Endothelial cell of umbilical vein (primary cell): Measurements from ENCODE around the gene IRF2BP2. TPM values are rescaled to one million over a fixed set of nuclear protein-coding genes. Genes with fewer than 3 reads are reported as not detected.

Experiments
- BruUV-seq: library from RNA; stranded (reverse); fragments of 400-500 nt; replicated peaks from 2 replicates; lab custom pipeline; 2021; lab: Mats Ljungman, UMichigan
- CTCF ChIA-PET: fragments of 300-600, 350-600 bp; sonication (Branson Sonifier 250); formaldehyde crosslinking; loops from one replicate; lab custom pipeline; 2021; ENCODE audit warnings: antibody characterized with exemption, inconsistent platforms; lab: Charles Lee
- POLR2A ChIA-PET: fragments of 300-600, 350-600 bp; sonication (Branson Sonifier 250); formaldehyde crosslinking; loops from one replicate; lab custom pipeline; 2021; ENCODE audit warnings: antibody characterized with exemption, inconsistent platforms; lab: Charles Lee
- DNase-seq: peaks from one replicate; pipeline ENCODE4 v3.0.0-alpha.2; 2011; ENCODE audit warnings: low read depth, low spot score
- FAIRE-seq: peaks from 2 replicates; lab custom pipeline; 2011; peaks lifted over from hg19 to GRCh38; lab: Jason Lieb, UNC
- H2AFZ ChIP-seq: 2 replicates; pipeline ENCODE4 v1.6.0; 2012; ENCODE audit warnings: low read depth, low read length, control low read depth, inconsistent platforms
- H3K27ac ChIP-seq: 2 replicates; pipeline ENCODE4 v1.5.1; 2011; ENCODE audit warnings: low read depth, mild to moderate bottlenecking, control low read depth, low read length, moderate library complexity; ENCODE audit not compliant: insufficient read depth
- H3K27me3 ChIP-seq, 2 experiments: 2 replicates each; pipeline versions ENCODE4 v1.6.0 to v1.6.1; 2011; ENCODE audit warnings: low read length in 2 of 2, mixed read lengths in 1 of 2; ENCODE audit not compliant: control insufficient read depth in 2 of 2, insufficient read depth in 2 of 2
- H3K36me3 ChIP-seq, 2 experiments: 2 replicates in 1 of 2; 3 replicates in 1 of 2; pipeline ENCODE4 v1.5.1; 2011; ENCODE audit warnings: low read length in 2 of 2, mild to moderate bottlenecking in 1 of 2, moderate library complexity in 1 of 2; ENCODE audit not compliant: control insufficient read depth in 2 of 2, insufficient read depth in 2 of 2; ENCODE audit errors: extremely low read depth in 1 of 2
- H3K4me1 ChIP-seq: 3 replicates; pipeline ENCODE4 v1.5.1; 2011; ENCODE audit warnings: mild to moderate bottlenecking, low read length; ENCODE audit not compliant: control insufficient read depth, insufficient read depth; ENCODE audit errors: extremely low read depth
- H3K4me2 ChIP-seq: 2 replicates; pipeline ENCODE4 v1.6.1; 2011; ENCODE audit warnings: low read length, control low read depth, mixed read lengths; ENCODE audit not compliant: insufficient read depth
- H3K4me3 ChIP-seq, 3 experiments: fragments of 200-600 bp in 1 of 3; sonication (generic), shearing (Covaris generic) in 1 of 3; replicated peaks in 1 of 3; 2 replicates each; pipeline ENCODE4 v1.5.1; 2011 to 2016; ENCODE audit warnings: control low read depth in 3 of 3, low read length in 3 of 3, mild to moderate bottlenecking in 2 of 3, inconsistent platforms in 1 of 3, low read depth in 1 of 3, moderate library complexity in 1 of 3; ENCODE audit not compliant: insufficient read depth in 1 of 3
- H3K79me2 ChIP-seq: 2 replicates; pipeline ENCODE4 v1.6.0; 2012; ENCODE audit warnings: low read length, inconsistent platforms; ENCODE audit not compliant: control insufficient read depth, insufficient read depth
- H3K9ac ChIP-seq: replicated peaks from 2 replicates; pipeline ENCODE3; 2011; ENCODE audit warnings: low read length, control low read depth; ENCODE audit not compliant: insufficient read depth; ENCODE audit errors: extremely low read depth
- H3K9me1 ChIP-seq: replicated peaks from 3 replicates; pipeline ENCODE4 v1.6.0; 2011; ENCODE audit warnings: mild to moderate bottlenecking, low read length; ENCODE audit not compliant: control insufficient read depth, insufficient read depth; ENCODE audit errors: extremely low read depth
- H3K9me3 ChIP-seq: replicated peaks from 2 replicates; pipeline ENCODE4 v1.5.1; 2012; ENCODE audit warnings: low read length, inconsistent platforms; ENCODE audit not compliant: control insufficient read depth, insufficient read depth
- H4K20me1 ChIP-seq: replicated peaks from 2 replicates; pipeline ENCODE3; 2011; ENCODE audit warnings: mild to moderate bottlenecking, low read length; ENCODE audit not compliant: control insufficient read depth, insufficient read depth; ENCODE audit errors: extremely low read depth
- EZH2 ChIP-seq: IDR thresholded peaks from 2 replicates; pipeline ENCODE4 v1.6.1; 2012; ENCODE audit warnings: borderline replicate concordance, low read depth, mild to moderate bottlenecking, moderate library complexity, low read length, inconsistent platforms; ENCODE audit not compliant: severe bottlenecking
- JUN ChIP-seq: IDR thresholded peaks from 2 replicates; pipeline ENCODE4 v1.6.1; 2011; ENCODE audit warnings: borderline replicate concordance, low read depth; ENCODE audit not compliant: insufficient read length, insufficient read depth
- MAX ChIP-seq: IDR thresholded peaks from 2 replicates; pipeline ENCODE4 v1.6.1; 2011; ENCODE audit not compliant: insufficient read depth, insufficient read length
- MYC ChIP-seq: IDR thresholded peaks from one replicate; pipeline ENCODE4 v1.6.1; 2011; ENCODE audit warnings: mild to moderate bottlenecking, low read depth, low read length
- POLR2A ChIP-seq: IDR thresholded peaks from 2 replicates; pipeline ENCODE4 v1.6.1; 2012; ENCODE audit warnings: low read depth, mild to moderate bottlenecking, control low read depth, low read length
- POLR2AphosphoS5 ChIP-seq: IDR thresholded peaks from 2 replicates; pipeline ENCODE4 v1.6.1; 2012; ENCODE audit warnings: low read depth, mild to moderate bottlenecking, control low read depth, low read length, moderate library complexity; ENCODE audit not compliant: insufficient read depth
- dilution Hi-C: fragments of 300-500 bp; cut with MboI; formaldehyde crosslinking; loops from one replicate; pipeline ENCODE4 v1.15.0; 2019; ENCODE audit warnings: low sequenced_read_pairs; ENCODE audit not compliant: extremely low pct_ligation_motif_present
- intact Hi-C: fragments of 100-400 bp; cut with micrococcal nuclease; formaldehyde crosslinking; loops from one replicate; pipeline ENCODE4 v1.10.0; 2022
- polyA plus RNA-seq, 4 experiments: library from polyadenylated mRNA; depleted of rRNA in 3 of 4; stranded (reverse) in 3 of 4; unstranded in 1 of 4; fragments of >200 nt; gene quantifications; 2 replicates each; pipeline versions ENCODE4 v1.2.1 to v1.2.3, GENCODE V29; 2011 to 2012; ENCODE audit warnings: missing spikeins in 1 of 4
- total RNA-seq: library from RNA; stranded (reverse); gene quantifications from 2 replicates; pipeline ENCODE4 v1.2.3, GENCODE V29; 2021

The IRF2BP2 gene
- total and polyA plus RNA-seq, 2 donors (not counting 3 experiments of a cell fraction or from before 2014, with no cell fraction given) = 66.6 to 109 TPM

DNA sequence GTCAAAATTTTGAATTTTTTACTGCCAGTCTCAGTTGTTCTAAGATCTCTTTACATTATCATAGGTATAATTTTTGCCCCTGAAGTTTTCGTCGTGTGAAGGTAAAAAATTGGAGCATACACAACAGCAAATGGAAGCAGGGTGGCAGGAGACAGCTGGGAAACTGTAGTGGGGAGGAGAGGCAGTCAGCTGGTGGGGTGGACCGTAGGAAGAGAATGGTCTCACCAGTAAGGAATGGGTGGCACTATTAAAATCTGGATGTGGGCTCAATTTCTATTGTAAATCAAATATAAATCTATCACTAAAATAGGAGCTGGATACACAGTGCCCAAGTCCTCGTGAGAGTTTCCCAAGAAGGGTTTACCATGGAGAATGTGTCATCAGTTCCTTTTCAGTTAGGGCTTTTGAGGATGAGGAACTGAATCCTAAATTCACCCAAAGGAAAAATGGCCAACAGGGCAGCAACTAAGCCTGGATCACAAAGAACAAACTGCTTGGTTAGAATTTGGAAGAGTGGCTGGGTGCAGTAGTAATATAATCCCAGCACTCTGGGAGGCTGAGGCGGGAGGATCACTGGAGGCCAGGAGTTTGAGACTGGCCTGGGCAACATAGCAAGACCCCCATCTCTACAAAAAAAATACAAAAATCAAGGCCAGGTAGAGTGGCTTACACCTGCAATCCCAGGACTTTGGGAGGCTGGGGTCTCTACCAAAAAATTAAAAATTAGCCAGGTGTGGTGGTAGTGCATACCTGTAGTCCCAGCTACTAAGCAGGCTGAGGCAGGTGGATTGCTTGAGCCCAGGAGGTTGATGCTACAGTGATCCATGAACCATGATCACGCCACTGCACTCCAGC, 10.5 kb upstream of the IRF2BP2 start:
- no peak for FAIRE-seq
- no peak overlapping the region for H2AFZ ChIP-seq
- intact Hi-C loops (no loop called here), dilution Hi-C loops (loop anchor here (25.0 kb wide), 1 partner anchor 367 kb away; no protein-coding TSS in a partner anchor)
- TF ChIP-seq POLR2AphosphoS5 (no peak), EZH2 (no peak), POLR2A (no peak), MAX (no peak), MYC (no peak), JUN (no peak)
- no peaks in the 10 kb centered on the region for H3K27me3 ChIP-seq
- no TSS peak for BruUV-seq
- no peaks in the 10 kb centered on the region for H3K79me2 ChIP-seq
- H3K36me3 ChIP-seq = no peaks in the 10 kb centered on the region
- no peaks in the 10 kb centered on the region for H3K9me3 ChIP-seq
- H3K9me1 ChIP-seq = no peaks in the 10 kb centered on the region
- POLR2A ChIA-PET = no interaction called here
- H4K20me1 ChIP-seq = no peaks in the 10 kb centered on the region
- H3K4me3 ChIP-seq = no peak overlapping the region
- H3K27ac ChIP-seq = no peak overlapping the region
- H3K9ac ChIP-seq = no peak overlapping the region
- CTCF ChIA-PET = interaction anchor here (1.1 kb wide), 1 partner anchor 9 kb away, joined by 4 read pairs; no protein-coding TSS in a partner anchor
- peaks cover 9% of the 10 kb centered on the region for H3K4me1 ChIP-seq
- no peak overlapping the region for H3K4me2 ChIP-seq
- no peak for DNase-seq

GRCh38 chr1:234619794-234620247, 9.8 kb upstream of the IRF2BP2 start:
- Histone ChIP-seq H3K9ac (no peak overlapping the region), H3K4me3 (no peak overlapping the region), H3K79me2 (no peaks in the 10 kb centered on the region), H2AFZ (no peak overlapping the region), H3K4me1 (peaks cover 9% of the 10 kb centered on the region), H3K27ac (no peak overlapping the region), H3K9me3 (no peaks in the 10 kb centered on the region), H3K9me1 (no peaks in the 10 kb centered on the region), H3K27me3 (no peaks in the 10 kb centered on the region), H3K4me2 (no peak overlapping the region), H4K20me1 (no peaks in the 10 kb centered on the region), H3K36me3 (no peaks in the 10 kb centered on the region)
- DNase-seq = no peak
- CTCF ChIA-PET = interaction anchor here (1.1 kb wide), 1 partner anchor 8 kb away, joined by 4 read pairs; no protein-coding TSS in a partner anchor
- dilution Hi-C loops (loop anchor here (25.0 kb wide), 1 partner anchor 367 kb away; no protein-coding TSS in a partner anchor), intact Hi-C loops (no loop called here)
- BruUV-seq = no TSS peak
- no peak for FAIRE-seq
- no peak for TF ChIP-seq POLR2AphosphoS5
- POLR2A ChIA-PET = no interaction called here
